Activated B cell treated with CpG ODN at 0.5 μM for 24 hours (primary cell): ENCODE results near the gene EXD3. TPM values are rescaled to one million over a fixed set of nuclear protein-coding genes. Genes with fewer than 3 reads are reported as not detected.

Experiments used
- ATAC-seq: fragments of 200-7000 bp; cut with Tn5 transposase; one replicate; pipeline ENCODE4 v1.10.0; 2021; ENCODE audit warnings: low read depth, mild to moderate bottlenecking, moderate library complexity
- CTCF ChIA-PET: fragments of 350-600 bp; sonication (Branson Sonifier 250); formaldehyde crosslinking; loops from one replicate; lab custom pipeline; 2021; ENCODE audit warnings: antibody characterized with exemption; lab: Charles Lee
- POLR2A ChIA-PET: fragments of 350-600 bp; sonication (Branson Sonifier 250); formaldehyde crosslinking; loops from one replicate; lab custom pipeline; 2021; ENCODE audit warnings: antibody characterized with exemption; lab: Charles Lee
- DNase-seq: peaks from one replicate; pipeline ENCODE4 v3.0.0; 2022
- H3K27ac Mint-ChIP-seq: one replicate; pipeline ENCODE4 v1.8.0; 2020; ENCODE audit warnings: mixed read lengths
- H3K27me3 Mint-ChIP-seq: one replicate; pipeline ENCODE4 v1.8.0; 2021; ENCODE audit warnings: mixed read lengths
- H3K36me3 Mint-ChIP-seq: one replicate; pipeline ENCODE4 v1.8.0; 2021; ENCODE audit warnings: low read depth, mixed read lengths
- H3K4me1 Mint-ChIP-seq: one replicate; pipeline ENCODE4 v1.8.0; 2021; ENCODE audit warnings: mixed read lengths
- H3K4me3 Mint-ChIP-seq: one replicate; pipeline ENCODE4 v1.8.0; 2020; ENCODE audit warnings: mild to moderate bottlenecking, mixed read lengths
- H3K9me3 Mint-ChIP-seq: one replicate; pipeline ENCODE4 v1.8.0; 2020; ENCODE audit warnings: mixed read lengths
- intact Hi-C: fragments of 100-400 bp; cut with micrococcal nuclease; formaldehyde crosslinking; loops from one replicate; pipeline ENCODE4 v1.15.1; 2024
- total RNA-seq: library from RNA; stranded (reverse); gene quantifications from 2 replicates; pipeline ENCODE4 v1.2.3, GENCODE V29; 2022
- TF ChIP-seq, protein P1 (sequence below): fragments of 200-600 bp; IDR thresholded peaks from one replicate; pipeline ENCODE4 v1.8.0; 2022; ENCODE audit warnings: antibody characterized with exemption, mild to moderate bottlenecking

Gene EXD3
- total RNA-seq, 1 donor from 2014 or later: 12.8 TPM

GRCh38 chr9:137385061-137385655 lies 37.8 kb downstream of the EXD3 start:
- no peak overlapping the region for H3K4me3 Mint-ChIP-seq

DNA sequence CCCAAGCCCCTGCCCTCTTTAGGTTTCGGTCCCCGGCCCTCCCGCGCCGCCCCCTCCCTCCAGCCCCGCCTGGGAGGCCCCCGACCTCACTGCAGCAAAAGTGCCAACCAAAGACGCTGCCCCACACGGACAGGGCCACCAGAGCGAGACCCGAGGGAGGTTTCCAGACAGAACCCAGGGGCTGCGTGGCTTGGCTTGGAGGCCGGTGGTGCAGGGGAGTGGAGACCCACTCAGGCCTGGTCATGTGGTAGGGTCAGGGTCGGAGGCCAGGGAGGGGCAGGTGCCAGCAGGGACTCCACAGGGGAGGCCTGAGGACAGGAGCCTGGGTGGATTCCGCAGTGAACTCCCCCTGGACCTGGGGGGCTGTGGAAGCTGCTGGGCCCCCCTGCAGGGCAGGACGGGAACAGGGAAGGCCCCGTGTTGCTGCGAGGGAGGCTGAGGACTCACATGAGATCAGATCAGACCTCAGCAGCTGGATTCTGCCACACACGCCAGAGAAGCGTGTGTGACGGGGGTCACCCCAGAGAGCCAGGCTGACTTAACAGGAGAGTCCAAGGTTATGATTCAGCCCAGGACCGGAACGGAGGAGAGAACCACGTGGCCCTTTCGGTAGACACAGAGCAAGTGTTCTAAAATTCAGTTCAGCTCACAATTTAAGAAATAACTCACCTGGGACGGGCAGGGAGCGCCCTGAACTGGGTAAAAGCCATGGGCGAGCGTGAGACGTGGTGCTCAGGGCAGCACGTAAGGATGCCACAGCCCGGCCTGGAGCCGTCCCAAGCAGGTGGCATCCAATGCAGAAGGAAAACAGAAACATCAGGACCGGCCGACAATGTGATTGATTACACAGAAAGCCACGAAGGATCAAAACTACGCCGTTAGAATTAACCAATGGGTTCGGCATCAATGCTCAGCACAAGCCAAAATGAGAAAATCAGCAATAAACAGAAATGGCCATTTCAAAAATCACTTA lies 38.9 kb downstream of the EXD3 start:
- H3K36me3 Mint-ChIP-seq: no peaks in the 10 kb centered on the region
- POLR2A ChIA-PET: interaction anchor here (0.6 kb wide), 1 partner anchor 90 kb away, joined by 3 read pairs; no protein-coding TSS in a partner anchor
- H3K4me3 Mint-ChIP-seq: no peak overlapping the region
- intact Hi-C loops: no loop called here
- no peak overlapping the region for H3K27ac Mint-ChIP-seq
- H3K4me1 Mint-ChIP-seq: no peaks in the 10 kb centered on the region
- ATAC-seq: no peak
- no peak for DNase-seq
- H3K9me3 Mint-ChIP-seq: no peaks in the 10 kb centered on the region
- TF ChIP-seq, protein P1, sequence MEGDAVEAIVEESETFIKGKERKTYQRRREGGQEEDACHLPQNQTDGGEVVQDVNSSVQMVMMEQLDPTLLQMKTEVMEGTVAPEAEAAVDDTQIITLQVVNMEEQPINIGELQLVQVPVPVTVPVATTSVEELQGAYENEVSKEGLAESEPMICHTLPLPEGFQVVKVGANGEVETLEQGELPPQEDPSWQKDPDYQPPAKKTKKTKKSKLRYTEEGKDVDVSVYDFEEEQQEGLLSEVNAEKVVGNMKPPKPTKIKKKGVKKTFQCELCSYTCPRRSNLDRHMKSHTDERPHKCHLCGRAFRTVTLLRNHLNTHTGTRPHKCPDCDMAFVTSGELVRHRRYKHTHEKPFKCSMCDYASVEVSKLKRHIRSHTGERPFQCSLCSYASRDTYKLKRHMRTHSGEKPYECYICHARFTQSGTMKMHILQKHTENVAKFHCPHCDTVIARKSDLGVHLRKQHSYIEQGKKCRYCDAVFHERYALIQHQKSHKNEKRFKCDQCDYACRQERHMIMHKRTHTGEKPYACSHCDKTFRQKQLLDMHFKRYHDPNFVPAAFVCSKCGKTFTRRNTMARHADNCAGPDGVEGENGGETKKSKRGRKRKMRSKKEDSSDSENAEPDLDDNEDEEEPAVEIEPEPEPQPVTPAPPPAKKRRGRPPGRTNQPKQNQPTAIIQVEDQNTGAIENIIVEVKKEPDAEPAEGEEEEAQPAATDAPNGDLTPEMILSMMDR: no peak
- CTCF ChIA-PET: no interaction called here
- H3K27me3 Mint-ChIP-seq: no peaks in the 10 kb centered on the region

More at GRCh38 chr9:137385061-137385655, 37.8 kb downstream of the EXD3 start:
- Mint-ChIP-seq H3K9me3 (no peaks in the 10 kb centered on the region), H3K27ac (no peak overlapping the region), H3K27me3 (no peaks in the 10 kb centered on the region), H3K36me3 (peaks cover 2% of the 10 kb centered on the region), H3K4me1 (no peaks in the 10 kb centered on the region)
- ATAC-seq (no peak), DNase-seq (no peak)
- TF ChIP-seq, protein P1: no peak
- intact Hi-C loops: no loop called here
- POLR2A ChIA-PET: no interaction called here
- CTCF ChIA-PET: no interaction called here

DNA sequence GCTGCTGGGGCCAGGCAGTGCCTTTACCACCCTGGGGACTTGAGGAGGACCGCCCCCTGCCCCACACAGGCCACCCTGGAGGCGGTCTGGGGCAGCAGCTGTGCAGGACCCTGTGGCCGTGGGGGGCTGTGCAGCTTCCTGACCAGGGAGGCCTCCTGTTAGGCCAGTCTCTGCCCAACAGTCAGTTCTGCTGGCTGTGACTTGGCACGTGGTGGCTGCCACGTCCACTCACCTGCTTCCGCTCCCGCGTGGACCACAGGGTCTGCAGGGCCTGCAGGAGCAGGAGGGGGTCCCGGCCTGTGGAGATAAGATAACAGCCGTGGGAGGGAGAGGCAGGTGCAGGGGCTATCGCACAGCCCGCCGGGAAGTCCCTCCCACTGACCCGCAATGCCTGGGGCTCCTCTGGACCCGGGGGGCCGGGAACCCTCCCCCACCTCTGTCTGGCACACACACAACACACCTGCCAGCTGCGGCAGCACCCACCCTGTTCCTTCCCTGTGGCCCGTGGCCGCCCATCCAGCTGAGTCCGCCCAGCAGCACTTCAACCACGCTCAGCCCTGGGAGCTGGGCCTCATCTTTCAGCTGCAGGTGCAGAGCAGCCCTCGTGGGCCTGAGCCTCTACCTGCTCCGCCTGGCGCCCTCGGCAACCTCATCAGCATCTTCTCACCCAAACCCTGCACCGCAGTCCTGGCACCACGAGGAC lies 39.7 kb downstream of the EXD3 start:
- ATAC-seq: no peak
- Mint-ChIP-seq H3K36me3 (no peaks in the 10 kb centered on the region), H3K9me3 (no peaks in the 10 kb centered on the region), H3K4me1 (no peaks in the 10 kb centered on the region), H3K4me3 (no peak overlapping the region), H3K27me3 (no peaks in the 10 kb centered on the region), H3K27ac (no peak overlapping the region)
- intact Hi-C loops: no loop called here
- ChIA-PET POLR2A (interaction anchor here (0.6 kb wide), 1 partner anchor 89 kb away, joined by 3 read pairs; no protein-coding TSS in a partner anchor), CTCF (no interaction called here)
- no peak for DNase-seq
- TF ChIP-seq, protein P1: no peak

- Mint-ChIP-seq H3K27me3 (no peaks in the 10 kb centered on the region), H3K4me1 (no peaks in the 10 kb centered on the region), H3K36me3 (no peaks in the 10 kb centered on the region), H3K4me3 (no peak overlapping the region), H3K27ac (no peak overlapping the region), H3K9me3 (no peaks in the 10 kb centered on the region)
- CTCF ChIA-PET: no interaction called here
- TF ChIP-seq, protein P1: no peak
- POLR2A ChIA-PET: no interaction called here
- DNase-seq (no peak), ATAC-seq (no peak)
- intact Hi-C loops: no loop called here
These were observed 40.4 kb downstream of the EXD3 start for GRCh38 chr9:137382444-137383080.
